IPS-11a (cell line): ENCODE data around the gene WDFY3.

Source experiments
- H3K4me3 ChIP-seq: one replicate; pipeline ENCODE4 v1.5.1; 2013; ENCODE audit warnings: low read depth, low read length, control low read depth

The WDFY3 gene

DNA sequence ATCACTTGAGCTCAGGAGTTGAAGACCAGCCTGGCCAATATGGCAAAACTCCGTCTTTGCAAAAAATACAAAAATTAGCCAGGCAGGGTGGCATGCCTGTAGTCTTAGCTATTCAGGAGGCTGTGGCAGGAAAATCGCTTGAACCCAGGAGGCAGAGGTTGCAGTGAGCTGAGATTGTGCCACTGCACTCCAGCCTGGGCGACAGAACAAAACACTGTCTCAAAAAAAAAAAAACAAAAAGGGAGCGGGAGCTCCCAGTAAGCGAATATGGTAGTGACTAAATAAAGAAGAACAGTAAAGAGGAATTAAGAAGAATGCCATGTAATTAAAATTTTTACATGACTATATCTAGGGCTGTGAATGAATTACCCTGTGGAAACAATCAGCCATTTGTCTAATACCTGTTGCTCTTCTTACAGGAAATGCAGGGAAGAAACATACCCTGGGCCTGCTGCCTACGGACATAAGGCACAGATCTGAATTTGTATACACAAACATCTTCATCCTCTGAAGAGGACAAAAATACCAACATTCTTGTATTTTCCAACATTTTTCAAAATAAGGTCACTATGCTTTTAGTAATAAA is 11.4 kb downstream of the WDFY3 start:
- no peak overlapping the region for H3K4me3 ChIP-seq

DNA sequence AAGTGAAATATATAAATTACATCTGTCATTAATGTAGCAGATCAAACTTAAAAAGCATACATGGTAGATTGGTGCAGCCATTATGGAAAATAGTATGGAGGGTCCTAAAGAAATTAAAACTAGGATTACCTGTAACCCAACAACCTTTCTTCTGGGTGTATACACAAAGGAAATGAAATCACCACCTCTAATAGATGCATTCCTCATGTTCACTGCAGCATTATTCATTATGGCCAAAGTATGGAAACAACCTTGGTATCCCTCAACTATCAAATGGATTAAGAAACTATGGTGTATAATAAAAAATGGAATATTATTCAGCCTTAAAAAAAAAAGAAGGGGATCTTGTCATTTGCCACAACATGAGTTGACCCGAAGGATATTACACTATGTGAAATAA is 13.7 kb downstream of the WDFY3 start:
- no peak overlapping the region for H3K4me3 ChIP-seq

DNA sequence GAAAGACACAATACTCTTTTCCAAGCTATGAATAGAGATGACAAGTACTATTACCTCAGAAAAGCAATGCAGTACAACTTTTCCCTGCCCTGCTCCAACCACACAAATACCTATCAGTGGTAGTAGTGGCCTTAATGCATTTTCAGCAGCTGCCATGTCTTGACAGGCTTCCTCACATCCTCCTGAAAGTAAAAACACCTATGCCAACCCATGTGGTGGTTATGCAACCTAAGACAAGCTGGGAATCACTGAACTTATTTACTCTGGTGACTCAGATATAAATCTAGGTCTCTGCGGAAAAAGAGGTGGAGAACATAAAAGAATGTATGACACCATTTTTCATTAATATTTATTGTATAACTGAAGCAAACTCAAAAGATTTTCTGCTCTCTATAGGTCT is 14.5 kb downstream of the WDFY3 start:
- no peak overlapping the region for H3K4me3 ChIP-seq

DNA sequence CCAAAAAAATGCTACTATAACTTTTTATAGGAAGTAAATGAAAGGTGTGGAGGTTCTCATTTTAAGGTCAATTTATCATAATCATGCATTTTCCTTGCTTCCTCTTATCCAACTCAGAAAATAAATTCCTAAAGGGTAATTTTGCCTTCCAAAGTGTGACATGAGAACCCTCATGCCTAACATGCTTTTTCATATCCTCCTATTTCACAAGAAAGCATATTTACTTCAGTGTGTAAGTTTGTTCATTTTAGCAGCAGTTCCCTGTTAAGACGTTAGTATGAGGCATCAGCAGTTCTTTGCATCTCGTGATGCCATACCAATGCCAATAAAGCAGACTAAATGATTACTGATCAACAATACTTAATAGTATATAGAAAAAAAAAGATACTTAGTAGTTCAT is 18.4 kb downstream of the WDFY3 start:
- no peak overlapping the region for H3K4me3 ChIP-seq

DNA sequence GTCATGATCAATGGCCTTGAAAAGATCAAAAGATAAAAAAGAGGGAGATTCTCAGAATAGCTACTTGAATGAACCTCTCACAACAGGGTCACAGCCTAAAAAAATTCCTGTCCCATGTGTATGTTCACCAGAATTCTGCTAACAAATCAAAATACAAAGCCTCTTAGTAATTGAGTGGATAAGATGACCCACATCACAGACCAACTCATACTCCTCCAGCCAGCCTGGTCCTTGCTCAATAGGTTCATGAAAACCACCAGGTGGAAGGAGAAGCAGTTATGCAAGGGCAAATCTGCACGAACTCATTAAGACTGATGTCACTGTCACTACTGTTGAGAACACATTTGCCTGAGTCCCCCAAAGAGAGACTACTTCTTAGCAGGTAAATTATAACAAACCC is 21.5 kb downstream of the WDFY3 start:
- no peak overlapping the region for H3K4me3 ChIP-seq

DNA sequence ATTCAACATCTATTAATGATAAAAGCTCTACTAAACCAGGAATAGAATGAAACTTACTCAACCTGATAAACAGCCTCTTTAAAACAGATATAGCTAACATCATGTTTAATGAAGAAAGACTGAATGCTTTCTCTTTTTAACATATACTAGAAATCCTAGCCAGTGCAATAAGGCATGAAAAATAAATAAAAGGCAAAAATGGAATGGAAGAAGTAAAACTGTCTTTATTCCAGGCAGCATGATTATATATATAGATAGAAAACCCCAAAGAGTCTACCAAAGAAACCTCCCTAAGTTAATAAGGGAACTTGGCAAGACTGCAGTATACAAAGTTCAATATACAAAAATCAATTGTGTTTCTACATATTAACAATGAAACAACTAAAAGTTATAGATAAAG is 25.5 kb downstream of the WDFY3 start:
- no peak overlapping the region for H3K4me3 ChIP-seq

DNA sequence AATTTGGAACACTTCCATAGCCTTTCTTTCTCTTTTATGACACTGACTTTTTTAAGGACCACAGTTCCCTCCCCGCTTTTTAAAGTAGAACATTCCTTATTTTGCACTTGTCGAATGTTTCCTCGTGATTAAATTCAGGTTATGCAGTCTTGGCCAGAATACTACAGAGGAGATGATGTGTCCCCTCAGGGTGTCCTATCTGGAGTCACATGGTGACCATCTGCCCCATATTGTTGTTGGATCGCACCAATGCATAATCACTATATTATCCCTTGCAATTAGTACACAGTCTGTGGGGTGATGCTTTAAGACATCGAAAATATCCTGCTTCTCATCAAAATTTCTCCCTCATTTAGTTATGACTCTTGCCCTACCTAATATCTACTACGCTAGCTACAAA is 27.4 kb downstream of the WDFY3 start:
- H3K4me3 ChIP-seq = no peak overlapping the region

DNA sequence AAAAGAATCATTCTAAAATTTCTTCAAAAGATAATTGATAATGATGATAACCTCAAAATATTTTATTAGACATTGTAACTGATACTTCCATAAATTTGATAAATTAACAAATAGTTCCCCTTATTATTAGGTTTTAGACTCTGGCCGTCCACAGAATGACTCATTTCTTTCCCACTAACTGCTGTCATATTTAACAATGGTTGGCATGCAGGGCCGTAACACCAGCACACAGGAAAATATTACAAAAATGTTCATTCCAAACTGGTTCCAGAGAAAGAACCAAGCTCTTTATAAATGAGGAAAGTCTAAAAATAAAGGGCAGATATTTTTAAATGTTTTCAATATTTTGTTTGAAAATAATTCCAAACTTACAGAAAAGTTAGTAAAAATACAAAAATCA is 28.2 kb downstream of the WDFY3 start:
- no peak overlapping the region for H3K4me3 ChIP-seq

DNA sequence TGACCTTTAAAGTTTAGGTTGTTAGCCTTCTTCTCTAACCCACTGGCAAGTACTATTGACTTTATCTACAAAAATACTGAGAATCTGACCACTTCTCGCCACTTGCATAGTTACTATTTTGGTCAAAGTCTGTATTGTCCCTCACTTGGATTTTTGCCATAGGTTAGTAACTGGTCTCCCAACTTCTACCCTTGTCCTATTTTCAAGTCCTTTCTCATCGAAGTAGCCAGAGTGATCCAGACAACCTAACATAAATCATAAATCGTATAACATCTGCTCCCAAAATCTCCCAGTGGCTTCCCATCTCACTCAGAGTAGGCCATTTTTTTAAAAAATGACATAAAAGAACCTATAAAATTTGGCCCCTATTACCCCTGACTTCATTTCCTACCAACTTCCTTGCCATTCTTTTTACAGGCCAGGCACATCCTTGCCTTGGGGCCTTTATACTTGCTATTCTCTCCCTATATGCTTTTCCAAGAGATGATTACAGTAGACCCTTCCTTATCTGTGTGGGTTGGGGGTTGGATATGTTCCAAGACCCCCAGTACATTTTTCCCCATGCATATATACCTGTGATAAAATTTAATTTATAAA is 29.0 kb downstream of the WDFY3 start:
- H3K4me3 ChIP-seq = no peak overlapping the region

DNA sequence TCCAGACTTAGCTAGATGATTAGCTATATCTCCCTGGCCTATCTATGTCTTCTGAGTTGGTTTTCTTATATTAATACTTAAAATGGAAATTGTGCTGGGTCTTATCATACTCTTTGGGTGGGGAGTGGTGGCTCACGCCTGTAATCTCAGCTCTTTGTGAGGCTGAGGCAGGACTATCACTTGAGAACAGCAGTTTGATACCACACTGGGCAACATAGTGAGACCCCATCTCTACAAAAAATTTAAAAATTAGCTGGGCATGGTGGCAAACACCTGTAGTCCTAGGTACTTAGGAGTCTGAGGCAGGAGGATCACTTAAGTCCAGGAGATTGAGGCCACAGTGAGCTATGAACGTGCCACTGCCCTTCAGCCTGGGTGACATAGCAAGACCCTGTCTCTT is 30.4 kb downstream of the WDFY3 start:
- no peak overlapping the region for H3K4me3 ChIP-seq

DNA sequence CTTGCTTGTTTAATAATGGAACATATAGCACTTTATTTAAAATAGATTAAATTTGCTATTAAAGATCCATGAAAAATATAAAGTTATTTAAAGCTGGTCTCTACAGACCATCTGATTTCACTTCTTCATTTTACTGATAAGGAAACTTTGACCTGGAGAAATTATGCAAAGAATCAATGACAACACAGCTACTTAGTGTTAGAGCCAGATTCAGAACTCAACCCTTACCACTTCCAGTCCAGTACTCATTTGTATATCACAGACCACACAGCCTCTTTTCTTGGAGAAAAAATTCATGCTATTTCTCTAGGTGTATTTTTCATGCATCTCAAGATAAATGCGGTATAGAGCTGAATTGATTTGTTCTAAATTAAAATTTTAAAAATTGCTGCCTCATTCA is 34.0 kb downstream of the WDFY3 start:
- no peak overlapping the region for H3K4me3 ChIP-seq

DNA sequence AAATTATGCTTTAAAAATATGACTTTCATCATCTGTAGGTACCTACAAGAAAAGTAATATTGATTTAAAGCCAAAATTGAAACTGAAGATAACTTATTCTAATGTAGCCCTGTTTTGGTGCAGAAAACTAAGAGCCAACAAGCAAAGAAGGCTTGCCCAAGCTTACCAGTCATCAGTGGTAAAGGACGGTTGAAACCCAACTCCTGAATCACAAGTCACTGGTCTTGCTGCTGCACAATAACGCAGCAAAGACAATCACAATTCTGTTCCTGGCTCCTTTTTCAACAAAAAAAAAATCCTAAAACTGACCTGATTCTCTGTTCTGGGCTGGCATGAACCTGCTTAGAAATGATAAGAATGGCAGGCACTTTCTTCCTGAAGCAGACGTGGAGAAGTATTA is 34.5 kb downstream of the WDFY3 start:
- H3K4me3 ChIP-seq = no peak overlapping the region

DNA sequence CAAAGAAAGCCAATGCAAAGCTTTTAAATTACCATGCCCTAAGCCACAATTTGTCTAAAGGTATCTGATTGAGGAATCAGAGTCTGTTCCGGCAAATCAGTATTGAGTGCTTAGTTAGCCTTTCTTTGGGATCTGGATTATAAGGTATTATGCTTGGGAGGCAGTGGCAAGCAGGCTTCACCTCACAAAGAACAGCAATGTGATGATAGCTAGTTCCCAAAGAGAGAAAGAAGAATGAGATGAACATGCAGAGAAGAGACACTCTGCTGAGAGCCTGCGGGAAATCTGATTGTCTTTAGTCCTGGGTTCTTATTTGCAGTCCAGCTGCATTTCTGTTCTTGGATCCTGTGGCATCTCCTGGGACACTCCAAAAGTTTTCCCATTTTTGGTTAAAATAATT is 35.2 kb downstream of the WDFY3 start:
- no peak overlapping the region for H3K4me3 ChIP-seq

DNA sequence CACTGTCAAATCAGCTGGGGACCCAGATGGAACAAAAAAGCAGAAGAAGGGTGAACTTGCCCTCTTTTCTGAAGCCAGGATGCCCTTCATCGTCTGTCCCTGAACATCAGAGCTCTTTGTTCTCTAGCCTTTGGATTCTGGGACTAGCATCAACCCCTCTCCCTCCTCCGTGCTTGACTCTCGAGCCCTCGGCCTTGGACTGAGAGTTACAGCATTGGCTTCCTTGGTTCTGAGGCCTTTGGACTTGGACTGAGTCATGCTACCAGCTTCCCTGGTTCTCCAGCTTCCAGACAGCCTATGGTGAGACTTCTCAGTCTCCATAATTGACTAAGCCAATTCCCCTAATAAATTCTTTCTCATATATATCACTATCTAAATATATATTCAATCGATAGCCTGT is 38.4 kb downstream of the WDFY3 start:
- no peak overlapping the region for H3K4me3 ChIP-seq

DNA sequence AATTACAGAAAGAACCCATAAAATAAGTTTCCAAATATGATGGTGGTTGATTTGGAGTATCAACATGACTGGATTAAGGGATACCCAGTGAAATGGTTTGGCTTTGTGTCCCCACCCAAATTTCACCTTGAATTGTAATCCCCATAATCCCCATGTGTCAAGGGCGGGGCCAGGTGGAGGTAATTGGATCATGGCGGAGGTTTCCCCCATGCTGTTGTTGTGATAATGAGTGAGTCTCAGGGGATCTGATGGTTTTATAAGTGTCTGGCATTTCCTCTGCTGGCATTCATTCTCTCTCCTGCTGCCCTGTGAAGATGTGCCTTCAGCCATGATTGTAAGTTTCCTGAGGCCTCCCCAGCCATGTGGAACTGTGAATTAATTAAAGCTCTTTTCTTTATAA is 39.1 kb downstream of the WDFY3 start:
- no peak overlapping the region for H3K4me3 ChIP-seq

DNA sequence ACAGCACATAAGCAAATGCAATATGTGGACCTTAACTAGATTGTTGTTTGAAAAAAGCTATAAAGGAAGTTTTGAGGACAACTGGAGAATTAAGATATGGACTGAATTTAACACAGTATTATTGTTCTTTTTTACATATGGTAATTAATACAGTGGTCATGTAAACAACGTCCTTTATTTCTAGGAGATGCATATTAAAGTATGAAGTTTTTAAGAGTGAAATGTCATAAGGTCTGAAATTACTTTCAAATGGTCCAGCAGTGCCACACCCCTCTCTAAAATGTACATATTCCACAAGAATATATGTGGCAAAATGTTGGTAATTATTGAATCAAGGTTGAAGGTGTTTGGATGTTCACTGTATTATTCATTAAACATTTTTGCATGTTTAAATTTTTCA is 40.9 kb downstream of the WDFY3 start:
- H3K4me3 ChIP-seq = no peak overlapping the region

DNA sequence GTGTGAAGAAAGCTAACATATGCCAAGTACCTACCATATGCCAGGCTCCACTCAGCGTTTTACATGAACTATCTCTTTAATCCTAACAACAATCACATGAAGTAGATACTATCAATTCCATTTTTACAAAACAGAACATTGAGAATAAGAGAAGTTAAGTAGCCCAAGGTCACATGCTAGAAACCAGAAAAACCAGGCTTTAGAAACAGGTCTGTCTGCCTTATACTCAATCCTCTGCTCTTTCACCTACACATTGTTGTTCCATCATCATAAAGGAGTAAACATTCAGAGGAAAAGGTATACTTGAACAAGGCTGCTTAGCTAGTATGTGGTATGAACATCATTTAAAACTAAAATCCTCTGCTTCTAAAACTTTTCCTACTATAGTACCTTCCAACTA is 42.1 kb downstream of the WDFY3 start:
- no peak overlapping the region for H3K4me3 ChIP-seq

DNA sequence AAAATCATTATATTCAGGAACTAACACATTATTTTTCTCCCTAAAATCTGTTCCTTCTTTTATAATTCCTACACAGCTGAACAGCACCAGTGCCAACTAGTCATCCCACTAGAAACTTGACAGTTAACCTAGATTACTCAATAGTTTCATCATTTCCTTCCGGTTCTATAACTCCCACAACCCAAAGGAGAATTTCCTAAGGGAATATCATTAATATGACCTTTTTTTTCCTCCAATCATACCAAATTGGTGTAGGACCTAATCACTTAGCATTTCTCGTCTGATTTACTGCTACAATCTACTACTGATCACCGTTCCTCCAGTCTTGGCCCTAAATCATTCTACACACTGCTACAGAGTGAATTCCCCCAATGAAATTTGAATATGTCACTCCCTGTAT is 45.9 kb downstream of the WDFY3 start:
- no peak overlapping the region for H3K4me3 ChIP-seq

DNA sequence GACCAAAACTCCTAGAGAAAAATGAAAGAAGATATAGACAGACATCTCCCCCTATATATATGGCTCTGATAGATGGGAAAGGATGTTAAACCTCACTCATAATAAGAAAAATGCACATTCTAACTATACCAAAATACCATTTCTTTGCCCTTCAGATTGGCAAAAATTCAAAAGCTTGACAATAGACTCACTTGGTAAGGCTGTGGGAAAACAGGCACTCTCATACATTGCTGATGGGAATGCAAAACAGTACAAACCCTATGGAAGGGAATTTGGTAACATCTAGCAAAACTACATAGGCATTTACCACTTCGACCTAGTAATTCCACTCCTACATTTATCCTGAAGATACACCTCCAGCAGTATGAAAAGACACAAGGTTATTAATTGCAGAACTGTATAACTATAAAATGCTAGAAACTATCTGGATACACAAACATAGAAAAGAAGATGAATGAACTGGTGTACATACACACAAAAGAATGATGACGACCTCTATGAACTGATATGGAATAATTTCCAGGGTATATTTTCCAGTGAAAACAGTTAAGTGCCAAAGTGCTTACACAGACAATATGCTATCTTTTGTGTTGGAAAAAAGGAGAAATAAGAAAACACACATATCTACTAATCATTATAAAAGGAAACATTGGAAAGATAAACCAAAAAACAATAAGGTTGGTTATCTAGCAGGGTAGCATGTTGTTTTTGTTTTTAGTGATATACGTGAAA is 48.5 kb downstream of the WDFY3 start:
- no peak overlapping the region for H3K4me3 ChIP-seq

DNA sequence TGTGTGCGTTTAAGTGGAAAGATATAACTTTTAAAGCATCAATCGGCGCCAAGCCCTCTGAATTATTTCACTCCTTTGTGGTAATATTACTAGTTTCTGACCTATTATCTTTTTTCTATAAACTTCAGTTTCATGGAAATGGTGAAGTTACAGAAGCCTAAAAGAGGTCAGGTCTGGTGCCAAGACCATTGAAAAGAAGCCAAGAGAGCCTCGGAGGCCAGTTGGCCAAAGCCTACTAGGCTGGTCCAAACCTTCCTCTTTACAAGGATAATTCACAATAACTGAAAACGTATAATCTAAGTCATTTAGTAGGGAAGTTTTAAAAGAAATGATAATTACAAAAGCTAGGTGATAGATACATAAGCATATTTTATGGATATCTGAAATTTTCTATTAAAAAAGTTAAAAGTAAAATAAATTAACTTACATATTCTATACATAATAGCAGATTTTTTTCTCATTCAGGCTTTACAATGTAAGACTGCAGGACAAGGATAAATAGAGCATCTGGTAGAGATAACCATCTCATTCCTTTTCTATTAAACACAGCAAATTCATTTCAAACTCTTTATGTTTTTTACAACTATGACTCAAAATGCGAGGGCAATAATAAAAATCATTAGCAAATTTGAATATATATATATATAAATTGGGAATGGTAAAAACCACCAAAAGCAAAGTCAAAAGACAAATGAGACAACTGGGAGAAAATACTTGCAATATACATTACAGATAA is 49.2 kb downstream of the WDFY3 start:
- no peak overlapping the region for H3K4me3 ChIP-seq

DNA sequence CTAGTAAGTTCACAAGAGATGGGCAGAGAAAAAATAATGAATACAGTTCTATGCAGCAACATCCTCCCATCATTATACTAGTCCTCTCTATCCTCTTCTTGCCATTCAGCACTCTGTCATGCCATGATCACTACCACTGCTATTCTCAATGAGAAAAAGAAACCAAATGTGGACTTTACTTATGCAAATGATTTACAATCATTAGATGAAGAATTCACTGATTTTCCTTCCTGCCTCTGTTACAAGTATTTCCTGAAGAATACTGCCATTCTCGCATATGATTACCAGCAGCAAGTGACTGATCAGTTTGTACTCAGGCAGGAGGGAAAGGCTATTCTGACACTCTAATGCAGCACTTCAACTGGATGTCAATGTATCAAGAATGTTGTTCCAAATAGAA is 50.3 kb downstream of the WDFY3 start:
- no peak overlapping the region for H3K4me3 ChIP-seq

DNA sequence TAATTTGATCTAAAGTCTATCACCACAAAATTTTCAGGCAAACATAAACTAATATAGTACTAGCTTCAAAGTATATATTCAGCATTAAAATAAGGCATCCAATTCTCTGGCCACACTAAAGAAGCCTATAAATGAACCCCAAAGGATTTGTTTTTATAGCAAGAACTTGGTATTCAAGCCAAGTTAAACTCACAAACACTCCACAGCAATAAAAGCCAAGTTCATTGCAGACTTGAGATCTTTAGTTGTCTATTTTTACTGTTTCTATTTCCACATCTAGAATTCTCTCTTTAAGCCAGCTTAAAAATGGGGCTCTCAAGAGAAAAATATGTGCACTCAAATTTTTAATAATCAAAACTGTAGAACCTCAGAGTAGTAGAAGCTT is 51.1 kb downstream of the WDFY3 start:
- no peak overlapping the region for H3K4me3 ChIP-seq
